Stomach (tissue), 4 donors: ENCODE data around the gene ABRACL.

Source experiments
- CTCF ChIP-seq, 7 experiments: fragments of 450-650 bp in 4 of 7; fragments of 200-600 bp in 3 of 7; sonication (generic) in 3 of 7; IDR thresholded peaks; one replicate each; pipeline ENCODE4 v1.5.1; 2016 to 2019; ENCODE audit warnings: antibody characterized with exemption in 7 of 7, control low read depth in 2 of 7, mild to moderate bottlenecking in 1 of 7
- POLR2A ChIP-seq, 4 donors: fragments of 450-650 bp; IDR thresholded peaks; one replicate each; pipeline ENCODE4 v1.6.1; 2016; ENCODE audit warnings: antibody characterized with exemption in 4 of 4, control low read depth in 2 of 4, mild to moderate bottlenecking in 1 of 4, moderate library complexity in 1 of 4
- POLR2AphosphoS5 ChIP-seq, 3 donors: sonication (generic); formaldehyde crosslinking; IDR thresholded peaks; one replicate each; pipeline ENCODE4 v1.6.1; 2016; ENCODE audit warnings: antibody characterized with exemption in 3 of 3

DNA sequence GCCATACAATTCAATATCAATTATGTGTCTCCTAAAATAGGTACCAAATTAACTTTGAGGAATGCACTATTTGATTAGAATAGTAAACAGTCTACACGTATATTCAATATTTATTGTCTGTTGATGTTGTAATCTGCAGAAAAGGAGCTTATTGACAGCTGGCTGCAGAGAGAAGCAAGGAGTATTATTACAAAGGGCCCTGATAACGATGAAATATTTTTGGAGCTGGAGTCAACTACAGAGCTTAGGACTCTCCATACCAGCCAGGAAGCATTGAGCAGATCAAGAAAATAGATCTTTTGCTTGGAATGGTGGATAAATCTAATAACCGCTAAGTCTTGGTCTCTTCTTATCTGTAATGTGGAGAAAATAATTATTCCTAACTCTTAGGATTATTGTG is 25.5 kb downstream of the ABRACL start:
- TF ChIP-seq CTCF (IDR thresholded peaks at IDR 0.05) (no peak), POLR2A (IDR thresholded peaks at IDR 0.05) (no peak), POLR2AphosphoS5 (IDR thresholded peaks at IDR 0.05) (no peak)
